ENCODE data around the gene OR10J1.

DNA sequence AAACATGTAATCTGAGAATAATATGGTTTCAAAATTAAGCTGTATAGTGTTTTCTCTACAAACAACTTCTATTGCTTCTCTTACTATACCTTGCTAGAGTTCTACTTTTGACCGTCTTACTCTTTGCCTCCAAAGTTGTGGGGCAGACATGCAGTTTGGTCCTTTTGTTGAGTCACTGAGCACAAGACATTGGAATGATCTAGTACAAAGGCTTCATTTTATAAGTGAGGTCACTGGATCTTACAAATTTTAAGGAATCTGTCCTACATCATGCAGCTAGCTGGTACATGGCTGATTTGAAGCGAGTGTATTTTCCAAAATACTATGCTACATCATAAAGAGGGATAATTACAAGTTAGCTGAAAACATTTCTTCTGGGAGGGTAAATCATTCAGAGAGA lies 28.8 kb downstream of the OR10J1 start:
- TF ChIP-seq, protein P1, sequence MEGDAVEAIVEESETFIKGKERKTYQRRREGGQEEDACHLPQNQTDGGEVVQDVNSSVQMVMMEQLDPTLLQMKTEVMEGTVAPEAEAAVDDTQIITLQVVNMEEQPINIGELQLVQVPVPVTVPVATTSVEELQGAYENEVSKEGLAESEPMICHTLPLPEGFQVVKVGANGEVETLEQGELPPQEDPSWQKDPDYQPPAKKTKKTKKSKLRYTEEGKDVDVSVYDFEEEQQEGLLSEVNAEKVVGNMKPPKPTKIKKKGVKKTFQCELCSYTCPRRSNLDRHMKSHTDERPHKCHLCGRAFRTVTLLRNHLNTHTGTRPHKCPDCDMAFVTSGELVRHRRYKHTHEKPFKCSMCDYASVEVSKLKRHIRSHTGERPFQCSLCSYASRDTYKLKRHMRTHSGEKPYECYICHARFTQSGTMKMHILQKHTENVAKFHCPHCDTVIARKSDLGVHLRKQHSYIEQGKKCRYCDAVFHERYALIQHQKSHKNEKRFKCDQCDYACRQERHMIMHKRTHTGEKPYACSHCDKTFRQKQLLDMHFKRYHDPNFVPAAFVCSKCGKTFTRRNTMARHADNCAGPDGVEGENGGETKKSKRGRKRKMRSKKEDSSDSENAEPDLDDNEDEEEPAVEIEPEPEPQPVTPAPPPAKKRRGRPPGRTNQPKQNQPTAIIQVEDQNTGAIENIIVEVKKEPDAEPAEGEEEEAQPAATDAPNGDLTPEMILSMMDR (IDR thresholded peaks at IDR 0.05; ENCODE audit: low read depth, low read length), result no peak
- TF ChIP-seq EZH2phosphoT487 (IDR thresholded peaks at IDR 0.05; ENCODE audit: low read depth), result no peak

Data from OCI-LY3 (cell line).